Measurements from ENCODE around the gene STK4.
"Not testable (repeated sequence)": the region's sequence is repeated elsewhere in the genome, so short reads cannot be mapped to it uniquely, and the experiment has no call there.

The STK4 gene

DNA sequence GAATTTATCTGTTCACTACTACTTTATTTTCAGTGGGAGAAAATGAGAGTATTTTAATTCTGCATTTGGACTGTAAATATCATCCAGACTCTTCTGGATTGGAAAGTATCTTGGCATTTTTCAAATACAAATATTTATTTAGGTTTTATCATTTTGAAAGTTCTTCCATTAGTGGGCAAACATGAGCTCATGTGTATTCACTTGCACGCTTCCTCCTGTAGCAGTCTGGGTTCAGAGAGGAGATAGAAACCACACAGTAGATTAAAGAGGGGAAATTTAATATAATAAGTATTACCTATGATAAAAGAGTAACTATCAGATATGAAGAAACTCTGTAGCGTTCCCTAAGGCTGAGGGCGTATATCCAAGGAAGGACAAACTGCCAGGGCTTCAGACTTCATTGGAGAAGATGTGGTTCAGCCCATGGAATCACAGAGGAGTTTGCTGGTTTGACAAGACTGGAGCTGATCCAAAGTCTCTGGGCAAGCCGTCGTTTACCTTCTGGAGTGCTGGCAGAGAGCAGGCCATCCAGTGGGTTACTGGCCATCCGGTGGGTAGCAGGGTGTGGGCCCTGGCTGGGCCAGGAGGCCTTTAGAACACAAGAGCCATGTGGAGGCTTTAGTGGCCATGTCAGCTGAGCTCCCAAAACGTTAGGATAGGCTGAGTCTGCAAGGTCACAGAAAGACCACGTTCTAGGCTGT, 90.3 kb downstream of the STK4 start:
- DNase-seq, result no peak

GRCh38 chr20:45058168-45058850, 92.0 kb downstream of the STK4 start:
- no peak for DNase-seq

- peak in 1 of 5 experiments; percentile 63 for DNase-seq
These were observed 92.9 kb downstream of the STK4 start for GRCh38 chr20:45059022-45059728.

- DNase-seq, result no peak
These were observed 94.0 kb downstream of the STK4 start for GRCh38 chr20:45060294-45060693.

DNA sequence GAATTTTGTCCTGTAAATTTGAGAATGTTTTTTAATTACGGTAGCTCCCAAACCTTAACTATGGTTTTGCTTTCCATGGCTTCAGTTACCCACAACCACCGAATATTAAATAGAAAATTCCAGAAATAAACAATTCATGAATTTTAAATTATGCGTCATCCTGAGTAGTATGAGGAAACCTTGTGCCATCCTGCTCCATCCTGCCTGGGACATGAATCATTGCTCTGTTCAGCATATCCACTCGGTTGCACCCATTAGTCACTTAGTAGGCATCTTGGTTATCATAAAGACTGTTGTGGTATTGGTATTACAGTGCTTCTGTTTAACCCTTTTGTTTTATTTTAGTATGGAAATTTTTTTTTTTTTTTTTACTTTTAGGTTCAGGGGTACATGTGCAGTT, 94.9 kb downstream of the STK4 start:
- no peak for DNase-seq

- DNase-seq, result not testable (repeated sequence)
These were observed 96.8 kb downstream of the STK4 start for GRCh38 chr20:45063107-45063506.

DNA sequence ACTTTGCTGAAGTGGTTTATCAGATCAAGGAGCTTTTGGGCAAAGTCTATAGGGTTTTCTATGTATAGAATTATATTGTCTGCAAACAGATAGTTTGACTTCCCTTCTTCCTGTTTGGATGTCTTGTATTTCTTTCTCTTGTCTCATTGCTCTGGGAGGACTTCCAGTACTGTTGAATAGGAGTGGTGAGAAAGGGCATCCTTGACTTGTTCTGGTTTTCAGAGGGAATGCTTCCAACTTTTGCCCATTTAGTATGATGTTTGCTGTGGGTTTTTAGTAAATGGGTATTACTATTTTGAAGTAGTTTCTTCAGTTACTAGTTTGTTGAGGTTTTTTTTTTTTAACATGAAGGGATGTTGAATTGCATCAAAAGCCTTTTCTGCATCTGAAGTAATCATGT, 98.5 kb downstream of the STK4 start:
- no peak for DNase-seq

DNA sequence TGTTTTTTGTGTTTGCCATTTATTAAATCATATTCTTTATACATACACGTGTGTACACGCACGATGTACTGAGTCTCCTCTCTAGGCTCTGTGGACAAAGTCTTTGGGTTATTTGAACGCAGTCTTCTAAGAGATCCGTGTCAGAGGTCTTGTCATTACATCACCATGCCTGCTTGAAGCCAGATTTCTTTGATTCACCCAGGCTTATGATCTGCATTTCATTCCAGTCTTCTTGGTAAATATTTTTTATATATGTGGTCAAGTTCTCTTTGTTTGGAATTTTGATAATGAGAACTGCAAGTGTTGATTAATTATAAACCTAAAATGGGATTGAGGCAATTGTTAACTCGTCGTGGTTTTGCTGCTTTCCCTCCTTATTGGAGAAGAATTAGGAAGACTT, 100.1 kb downstream of the STK4 start:
- no peak for DNase-seq

GRCh38 chr20:45067087-45067486, 100.8 kb downstream of the STK4 start:
- no peak for DNase-seq

DNA sequence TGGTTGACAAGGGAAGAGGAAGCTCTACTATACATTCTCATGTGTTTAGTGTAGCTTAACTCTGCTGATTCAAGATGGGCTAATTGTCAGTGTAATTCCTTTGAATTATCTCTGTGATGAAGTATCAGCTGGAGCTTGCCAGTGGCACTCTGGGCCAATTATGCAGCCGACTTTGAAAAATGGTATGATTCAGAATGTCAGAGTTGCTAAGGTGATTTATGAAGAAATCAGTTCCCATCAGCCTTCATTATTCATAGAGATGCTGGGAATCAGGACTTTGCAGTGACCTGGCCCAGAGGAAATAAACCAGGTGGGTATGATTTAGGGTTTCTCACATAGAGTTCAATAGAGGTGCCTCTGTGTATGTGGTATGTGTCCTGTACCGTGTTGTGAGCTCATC, 101.2 kb downstream of the STK4 start:
- DNase-seq, result no peak

DNA sequence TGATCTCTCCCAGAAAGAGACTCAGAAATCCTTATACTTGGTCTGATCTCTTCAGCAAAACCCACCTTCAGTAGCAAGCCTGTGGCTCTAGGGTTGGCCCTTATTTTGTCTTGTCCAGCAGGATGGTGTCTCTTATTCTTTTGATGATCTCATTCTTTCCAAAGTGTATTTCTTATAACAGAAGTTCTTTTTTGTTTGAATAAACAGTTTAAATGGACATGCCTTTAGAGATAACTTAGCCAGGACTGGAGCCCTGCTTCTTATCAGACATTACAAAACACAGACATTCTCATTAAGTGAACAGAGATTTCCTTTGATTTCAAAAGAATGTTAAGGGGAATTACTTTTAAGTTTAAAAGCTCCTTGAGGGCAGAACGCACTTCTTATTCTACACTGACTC, 102.9 kb downstream of the STK4 start:
- DNase-seq, result no peak

GRCh38 chr20:45070932-45071632, 104.8 kb downstream of the STK4 start:
- DNase-seq, result no peak

- DNase-seq, result no peak
These were observed 105.8 kb downstream of the STK4 start for GRCh38 chr20:45072066-45072465.

- no peak for DNase-seq
These were observed 106.9 kb downstream of the STK4 start for GRCh38 chr20:45073221-45073620.

DNA sequence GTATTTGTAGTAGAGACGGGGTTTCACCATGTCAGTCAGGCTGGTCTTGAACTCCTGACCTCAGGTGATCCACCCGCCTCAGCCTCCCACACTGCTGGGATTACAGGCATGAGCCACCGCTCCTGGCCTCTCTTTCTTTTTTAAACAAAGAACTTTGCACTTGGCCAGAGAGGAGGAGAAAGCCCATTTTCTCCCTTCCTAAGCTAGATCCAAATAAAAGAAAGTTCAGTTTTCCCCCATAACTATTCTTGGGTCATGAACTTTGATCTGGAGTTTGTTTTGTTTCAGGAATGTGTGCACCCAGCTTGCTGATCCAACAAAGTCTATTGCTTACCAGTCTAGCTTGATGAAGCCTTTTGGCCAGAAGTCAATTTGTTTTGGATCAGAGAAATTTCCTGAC, 111.2 kb downstream of the STK4 start:
- DNase-seq, result no peak

GRCh38 chr20:45080867-45081624, 114.7 kb downstream of the STK4 start:
- DNase-seq, result no peak

DNA sequence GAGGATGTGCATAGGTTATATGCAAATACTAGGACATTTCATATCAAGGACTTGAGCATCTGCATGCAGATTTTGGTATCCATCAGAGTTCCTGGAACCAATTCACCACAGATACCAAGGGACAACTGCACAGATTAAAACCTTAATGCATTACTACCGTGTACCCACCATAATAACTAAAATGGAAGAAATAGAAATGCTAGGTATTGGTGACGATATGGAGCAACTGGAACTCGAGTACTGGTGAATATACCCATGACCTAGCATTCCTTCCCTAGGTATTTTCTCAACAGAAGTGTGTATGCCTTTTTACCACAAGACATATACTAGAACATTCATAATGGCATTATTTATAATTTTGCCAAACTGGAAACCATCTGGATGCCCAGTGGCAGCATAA, 116.2 kb downstream of the STK4 start:
- DNase-seq, result no peak

DNA sequence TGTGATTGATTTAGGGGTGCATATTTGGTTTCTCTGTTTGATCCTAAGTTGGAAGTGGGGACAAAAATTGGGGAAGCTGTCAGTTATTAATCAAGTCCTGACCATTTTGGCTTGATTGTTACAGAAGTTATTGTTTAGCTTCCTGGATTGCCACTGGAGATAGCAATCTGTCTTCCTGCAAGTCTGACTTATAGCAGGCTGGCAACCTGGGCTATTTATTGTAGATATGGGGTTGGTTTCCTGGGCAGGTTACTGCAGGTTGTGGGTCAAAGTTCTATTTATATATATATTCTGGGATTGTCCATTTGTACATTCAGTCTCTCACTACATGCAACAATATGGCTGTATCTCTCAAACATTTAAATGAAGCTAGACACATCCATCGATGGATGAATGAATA, 116.8 kb downstream of the STK4 start:
- DNase-seq, result no peak

DNA sequence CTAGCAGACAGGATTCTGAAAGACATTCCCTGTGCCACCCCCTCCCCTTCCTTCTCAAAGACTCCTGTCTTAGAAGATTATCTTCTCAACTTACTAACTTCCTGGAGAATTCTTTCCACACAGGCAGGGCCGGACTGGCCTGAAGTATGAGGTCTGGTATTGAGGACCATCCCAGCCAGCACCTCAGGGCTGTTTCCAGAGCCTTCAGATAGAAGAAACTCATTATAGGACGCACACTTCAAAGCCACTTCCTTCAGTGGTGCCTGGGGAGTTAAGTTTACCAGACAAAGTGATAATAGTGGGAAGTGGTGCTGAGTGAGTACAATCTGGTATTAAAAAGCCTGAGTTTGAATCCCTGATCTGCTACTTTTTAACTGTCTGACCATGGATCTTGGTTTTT, 119.0 kb downstream of the STK4 start:
- no peak for DNase-seq

DNA sequence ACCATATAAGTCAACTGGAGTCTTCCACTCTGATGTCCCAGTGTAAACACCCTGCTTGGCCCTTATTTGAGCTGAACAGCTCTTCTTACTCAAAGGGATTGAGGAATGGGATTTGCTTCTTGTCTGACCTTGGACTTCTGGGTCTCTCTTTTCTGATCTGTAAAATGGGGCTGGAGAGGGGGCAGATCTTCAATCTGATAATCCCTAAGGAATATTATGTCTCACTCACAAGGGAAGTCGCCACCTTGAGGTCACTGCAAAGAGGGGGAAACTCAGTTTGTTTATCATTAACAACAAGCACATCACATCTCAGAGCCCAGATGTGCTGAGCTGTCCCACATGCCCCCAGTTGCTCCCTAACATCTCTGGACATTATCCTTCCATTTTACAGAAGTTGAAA, 119.6 kb downstream of the STK4 start:
- no peak for DNase-seq

DNA sequence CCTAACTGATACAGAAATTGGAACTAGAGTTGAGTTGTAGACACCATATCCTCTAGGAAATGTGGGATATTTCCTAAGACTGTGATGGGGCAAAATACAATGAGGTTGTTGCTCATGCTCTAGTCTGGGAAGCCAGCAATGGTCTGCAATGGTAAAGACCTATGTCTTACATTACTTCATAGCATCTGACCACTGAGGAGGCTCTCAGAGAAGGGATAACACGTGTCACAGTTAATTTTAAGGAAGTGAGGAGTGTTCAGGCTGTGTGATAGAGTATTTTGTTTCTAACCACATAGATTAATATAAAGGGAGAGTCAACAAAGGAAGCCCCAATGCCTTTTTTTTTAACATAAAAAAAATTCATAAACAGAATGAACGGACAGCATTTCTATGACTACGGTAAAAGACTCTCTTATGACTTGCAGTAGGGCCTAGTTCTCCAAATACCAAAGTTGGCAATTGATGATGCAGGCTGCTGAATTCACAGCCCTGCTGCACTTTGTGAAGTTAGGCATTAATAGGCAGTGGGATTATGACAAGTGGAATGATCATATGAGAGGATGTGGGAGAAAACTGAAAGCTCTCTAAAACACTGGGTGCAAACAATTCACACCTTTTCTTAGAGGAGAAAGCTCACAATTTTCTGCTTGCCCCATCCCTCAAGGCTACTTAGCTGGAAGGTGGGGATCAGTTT, 120.9 kb downstream of the STK4 start:
- DNase-seq, result no peak

DNA sequence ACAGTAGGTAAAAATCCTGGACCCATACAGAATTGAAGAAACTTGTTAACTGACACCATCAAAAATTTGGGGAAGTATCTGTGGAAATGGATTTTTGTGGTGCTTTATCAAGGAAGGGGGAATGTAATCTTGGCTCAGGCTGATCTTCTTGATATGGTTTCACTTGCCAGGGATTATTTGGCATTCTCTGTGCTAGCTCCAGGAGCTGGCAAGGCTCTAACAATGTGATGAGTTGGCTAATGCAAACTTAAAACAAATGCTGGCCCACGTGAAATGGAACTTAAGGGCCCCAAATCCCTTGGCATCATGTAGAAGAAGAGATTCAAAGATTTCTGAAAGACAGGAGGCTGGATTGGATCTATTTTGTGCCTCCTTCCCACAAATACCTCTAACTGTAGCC, 121.5 kb downstream of the STK4 start:
- DNase-seq, result no peak

All from T-helper 2 cell (primary cell).